ENCODE measurements around the gene CCDC3.

The CCDC3 gene

GRCh38 chr10:12980713-12981306, 20.7 kb downstream of the CCDC3 start:
- H3K36me3 ChIP-seq (ENCODE audit: control insufficient read depth in 1 of 2, insufficient read depth in 2 of 2, low read length in 2 of 2), result no peaks in the 10 kb centered on the region
- peaks cover 0 to 2% of the 10 kb centered on the region in 2 donors for H3K27me3 ChIP-seq (ENCODE audit: control insufficient read depth in 1 of 2, insufficient read depth in 2 of 2, low read length in 2 of 2)
- H3K27ac ChIP-seq (ENCODE audit: low read depth, low read length), result no peak overlapping the region
- H3K9ac ChIP-seq (ENCODE audit: low read depth in 1 of 2, low read length in 2 of 2), result no peak overlapping the region
- no peaks in the 10 kb centered on the region for H3K4me1 ChIP-seq (ENCODE audit: control insufficient read depth in 1 of 2, insufficient read depth in 2 of 2, low read length in 2 of 2)
- H3K9me3 ChIP-seq (ENCODE audit: control insufficient read depth in 1 of 2, low read length in 2 of 2), result no peaks in the 10 kb centered on the region
- no peak overlapping the region for H3K4me3 ChIP-seq (ENCODE audit: low read depth in 1 of 2, low read length in 2 of 2)

- Histone ChIP-seq H3K4me1 (ENCODE audit: control insufficient read depth in 1 of 2, insufficient read depth in 2 of 2, low read length in 2 of 2) (no peaks in the 10 kb centered on the region), H3K36me3 (ENCODE audit: control insufficient read depth in 1 of 2, insufficient read depth in 2 of 2, low read length in 2 of 2) (no peaks in the 10 kb centered on the region), H3K9me3 (ENCODE audit: control insufficient read depth in 1 of 2, low read length in 2 of 2) (no peaks in the 10 kb centered on the region), H3K9ac (ENCODE audit: low read depth in 1 of 2, low read length in 2 of 2) (no peak overlapping the region), H3K4me3 (ENCODE audit: low read depth in 1 of 2, low read length in 2 of 2) (no peak overlapping the region), H3K27ac (ENCODE audit: low read depth, low read length) (no peak overlapping the region), H3K27me3 (ENCODE audit: control insufficient read depth in 1 of 2, insufficient read depth in 2 of 2, low read length in 2 of 2) (peaks cover 0 to 2% of the 10 kb centered on the region in 2 donors)
Observed at GRCh38 chr10:12980102-12980661, 21.3 kb downstream of the CCDC3 start.

- peaks cover 0 to 2% of the 10 kb centered on the region in 2 donors for H3K27me3 ChIP-seq (ENCODE audit: control insufficient read depth in 1 of 2, insufficient read depth in 2 of 2, low read length in 2 of 2)
- no peaks in the 10 kb centered on the region for H3K4me1 ChIP-seq (ENCODE audit: control insufficient read depth in 1 of 2, insufficient read depth in 2 of 2, low read length in 2 of 2)
- H3K4me3 ChIP-seq (ENCODE audit: low read depth in 1 of 2, low read length in 2 of 2), result no peak overlapping the region
- H3K27ac ChIP-seq (ENCODE audit: low read depth, low read length), result no peak overlapping the region
- H3K36me3 ChIP-seq (ENCODE audit: control insufficient read depth in 1 of 2, insufficient read depth in 2 of 2, low read length in 2 of 2), result no peaks in the 10 kb centered on the region
- no peaks in the 10 kb centered on the region for H3K9me3 ChIP-seq (ENCODE audit: control insufficient read depth in 1 of 2, low read length in 2 of 2)
- H3K9ac ChIP-seq (ENCODE audit: low read depth in 1 of 2, low read length in 2 of 2), result no peak overlapping the region
Observed at GRCh38 chr10:12978891-12979290, 22.6 kb downstream of the CCDC3 start.

GRCh38 chr10:12975906-12976305, 25.6 kb downstream of the CCDC3 start:
- no peaks in the 10 kb centered on the region for H3K4me1 ChIP-seq (ENCODE audit: control insufficient read depth in 1 of 2, insufficient read depth in 2 of 2, low read length in 2 of 2)
- no peaks in the 10 kb centered on the region for H3K9me3 ChIP-seq (ENCODE audit: control insufficient read depth in 1 of 2, low read length in 2 of 2)
- no peaks in the 10 kb centered on the region for H3K36me3 ChIP-seq (ENCODE audit: control insufficient read depth in 1 of 2, insufficient read depth in 2 of 2, low read length in 2 of 2)
- peaks cover 0 to 2% of the 10 kb centered on the region in 2 donors for H3K27me3 ChIP-seq (ENCODE audit: control insufficient read depth in 1 of 2, insufficient read depth in 2 of 2, low read length in 2 of 2)
- no peak overlapping the region for H3K4me3 ChIP-seq (ENCODE audit: low read depth in 1 of 2, low read length in 2 of 2)
- no peak overlapping the region for H3K9ac ChIP-seq (ENCODE audit: low read depth in 1 of 2, low read length in 2 of 2)
- H3K27ac ChIP-seq (ENCODE audit: low read depth, low read length), result no peak overlapping the region

- H3K27ac ChIP-seq (ENCODE audit: low read depth, low read length), result no peak overlapping the region
- no peaks in the 10 kb centered on the region for H3K4me1 ChIP-seq (ENCODE audit: control insufficient read depth in 1 of 2, insufficient read depth in 2 of 2, low read length in 2 of 2)
- H3K36me3 ChIP-seq (ENCODE audit: control insufficient read depth in 1 of 2, insufficient read depth in 2 of 2, low read length in 2 of 2), result no peaks in the 10 kb centered on the region
- no peak overlapping the region for H3K4me3 ChIP-seq (ENCODE audit: low read depth in 1 of 2, low read length in 2 of 2)
- no peaks in the 10 kb centered on the region for H3K9me3 ChIP-seq (ENCODE audit: control insufficient read depth in 1 of 2, low read length in 2 of 2)
- no peaks in the 10 kb centered on the region for H3K27me3 ChIP-seq (ENCODE audit: control insufficient read depth in 1 of 2, insufficient read depth in 2 of 2, low read length in 2 of 2)
- no peak overlapping the region for H3K9ac ChIP-seq (ENCODE audit: low read depth in 1 of 2, low read length in 2 of 2)
Observed at GRCh38 chr10:12975266-12975665, 26.2 kb downstream of the CCDC3 start.

GRCh38 chr10:12974491-12975199, 26.9 kb downstream of the CCDC3 start:
- H3K9ac ChIP-seq (ENCODE audit: low read depth in 1 of 2, low read length in 2 of 2), result no peak overlapping the region
- H3K27ac ChIP-seq (ENCODE audit: low read depth, low read length), result no peak overlapping the region
- H3K9me3 ChIP-seq (ENCODE audit: control insufficient read depth in 1 of 2, low read length in 2 of 2), result no peaks in the 10 kb centered on the region
- no peaks in the 10 kb centered on the region for H3K4me1 ChIP-seq (ENCODE audit: control insufficient read depth in 1 of 2, insufficient read depth in 2 of 2, low read length in 2 of 2)
- H3K27me3 ChIP-seq (ENCODE audit: control insufficient read depth in 1 of 2, insufficient read depth in 2 of 2, low read length in 2 of 2), result no peaks in the 10 kb centered on the region
- H3K36me3 ChIP-seq (ENCODE audit: control insufficient read depth in 1 of 2, insufficient read depth in 2 of 2, low read length in 2 of 2), result no peaks in the 10 kb centered on the region
- no peak overlapping the region for H3K4me3 ChIP-seq (ENCODE audit: low read depth in 1 of 2, low read length in 2 of 2)

GRCh38 chr10:12974078-12974477, 27.4 kb downstream of the CCDC3 start:
- Histone ChIP-seq H3K9ac (ENCODE audit: low read depth in 1 of 2, low read length in 2 of 2) (no peak overlapping the region), H3K27me3 (ENCODE audit: control insufficient read depth in 1 of 2, insufficient read depth in 2 of 2, low read length in 2 of 2) (no peaks in the 10 kb centered on the region), H3K27ac (ENCODE audit: low read depth, low read length) (no peak overlapping the region), H3K4me3 (ENCODE audit: low read depth in 1 of 2, low read length in 2 of 2) (no peak overlapping the region), H3K36me3 (ENCODE audit: control insufficient read depth in 1 of 2, insufficient read depth in 2 of 2, low read length in 2 of 2) (no peaks in the 10 kb centered on the region), H3K4me1 (ENCODE audit: control insufficient read depth in 1 of 2, insufficient read depth in 2 of 2, low read length in 2 of 2) (no peaks in the 10 kb centered on the region), H3K9me3 (ENCODE audit: control insufficient read depth in 1 of 2, low read length in 2 of 2) (no peaks in the 10 kb centered on the region)

GRCh38 chr10:12973149-12973718, 28.3 kb downstream of the CCDC3 start:
- no peaks in the 10 kb centered on the region for H3K36me3 ChIP-seq (ENCODE audit: control insufficient read depth in 1 of 2, insufficient read depth in 2 of 2, low read length in 2 of 2)
- no peaks in the 10 kb centered on the region for H3K4me1 ChIP-seq (ENCODE audit: control insufficient read depth in 1 of 2, insufficient read depth in 2 of 2, low read length in 2 of 2)
- no peak overlapping the region for H3K27ac ChIP-seq (ENCODE audit: low read depth, low read length)
- no peak overlapping the region for H3K9ac ChIP-seq (ENCODE audit: low read depth in 1 of 2, low read length in 2 of 2)
- H3K9me3 ChIP-seq (ENCODE audit: control insufficient read depth in 1 of 2, low read length in 2 of 2), result no peaks in the 10 kb centered on the region
- H3K27me3 ChIP-seq (ENCODE audit: control insufficient read depth in 1 of 2, insufficient read depth in 2 of 2, low read length in 2 of 2), result no peaks in the 10 kb centered on the region
- no peak overlapping the region for H3K4me3 ChIP-seq (ENCODE audit: low read depth in 1 of 2, low read length in 2 of 2)

GRCh38 chr10:12972146-12972545, 29.4 kb downstream of the CCDC3 start:
- Histone ChIP-seq H3K36me3 (ENCODE audit: control insufficient read depth in 1 of 2, insufficient read depth in 2 of 2, low read length in 2 of 2) (no peaks in the 10 kb centered on the region), H3K9me3 (ENCODE audit: control insufficient read depth in 1 of 2, low read length in 2 of 2) (no peaks in the 10 kb centered on the region), H3K4me3 (ENCODE audit: low read depth in 1 of 2, low read length in 2 of 2) (no peak overlapping the region), H3K9ac (ENCODE audit: low read depth in 1 of 2, low read length in 2 of 2) (no peak overlapping the region), H3K27me3 (ENCODE audit: control insufficient read depth in 1 of 2, insufficient read depth in 2 of 2, low read length in 2 of 2) (no peaks in the 10 kb centered on the region), H3K4me1 (ENCODE audit: control insufficient read depth in 1 of 2, insufficient read depth in 2 of 2, low read length in 2 of 2) (no peaks in the 10 kb centered on the region), H3K27ac (ENCODE audit: low read depth, low read length) (no peak overlapping the region)

- H3K36me3 ChIP-seq (ENCODE audit: control insufficient read depth in 1 of 2, insufficient read depth in 2 of 2, low read length in 2 of 2), result no peaks in the 10 kb centered on the region
- no peak overlapping the region for H3K4me3 ChIP-seq (ENCODE audit: low read depth in 1 of 2, low read length in 2 of 2)
- H3K27me3 ChIP-seq (ENCODE audit: control insufficient read depth in 1 of 2, insufficient read depth in 2 of 2, low read length in 2 of 2), result no peaks in the 10 kb centered on the region
- H3K27ac ChIP-seq (ENCODE audit: low read depth, low read length), result no peak overlapping the region
- H3K4me1 ChIP-seq (ENCODE audit: control insufficient read depth in 1 of 2, insufficient read depth in 2 of 2, low read length in 2 of 2), result no peaks in the 10 kb centered on the region
- H3K9me3 ChIP-seq (ENCODE audit: control insufficient read depth in 1 of 2, low read length in 2 of 2), result no peaks in the 10 kb centered on the region
- no peak overlapping the region for H3K9ac ChIP-seq (ENCODE audit: low read depth in 1 of 2, low read length in 2 of 2)
Observed at GRCh38 chr10:12971001-12971788, 30.3 kb downstream of the CCDC3 start.

All from duodenal mucosa (tissue), 2 donors.